ENCODE data around the gene ADAD1. TPM values are rescaled to one million over a fixed set of nuclear protein-coding genes. Genes with fewer than 3 reads are reported as not detected.

Gene ADAD1
- total and polyA plus RNA-seq, 2 donors, result not detected

GRCh38 chr4:122476745-122477144 is 97.9 kb downstream of the ADAD1 start:
- WGBS, result 88% methylated on average over 1 of the region's 1 CpG
- no peak for DNase-seq (ENCODE audit: extremely low spot score)
- no peaks in the 10 kb centered on the region for H3K36me3 ChIP-seq (ENCODE audit: insufficient read depth)
- H3K4me1 ChIP-seq (ENCODE audit: insufficient read depth), result no peaks in the 10 kb centered on the region
- H3K27ac ChIP-seq (ENCODE audit: low read depth), result no peak overlapping the region
- no peak overlapping the region for H3K4me3 ChIP-seq (ENCODE audit: low read depth, low read length)

Other genes starting within 250 kb of the ADAD1 start
- gene BLTP1, start 226.7 kb upstream of the ADAD1 start, total RNA-seq, result 221 TPM
- 31.3 TPM for gene BLTP1, start 226.7 kb upstream of the ADAD1 start, polyA plus RNA-seq
- not detected for gene IL2, start 77.7 kb downstream of the ADAD1 start, total RNA-seq
- not detected for gene IL2, start 77.7 kb downstream of the ADAD1 start, polyA plus RNA-seq
- not detected for gene IL21, start 242.1 kb downstream of the ADAD1 start, total RNA-seq
- gene IL21, start 242.1 kb downstream of the ADAD1 start, polyA plus RNA-seq, result not detected